GM19397 (cell line): ENCODE results near the gene RSPO4.

Experiments
- ATAC-seq: cut with Tn5 transposase; IDR thresholded peaks from one replicate; pipeline ENCODE4 v1.9.1; 2021; ENCODE audit warnings: mild to moderate bottlenecking, moderate library complexity; ENCODE audit not compliant: unreplicated experiment

The RSPO4 gene

GRCh38 chr20:971346-971745 is 30.8 kb downstream of the RSPO4 start:
- no peak for ATAC-seq

GRCh38 chr20:969868-970267 is 32.2 kb downstream of the RSPO4 start:
- ATAC-seq, result no peak

DNA sequence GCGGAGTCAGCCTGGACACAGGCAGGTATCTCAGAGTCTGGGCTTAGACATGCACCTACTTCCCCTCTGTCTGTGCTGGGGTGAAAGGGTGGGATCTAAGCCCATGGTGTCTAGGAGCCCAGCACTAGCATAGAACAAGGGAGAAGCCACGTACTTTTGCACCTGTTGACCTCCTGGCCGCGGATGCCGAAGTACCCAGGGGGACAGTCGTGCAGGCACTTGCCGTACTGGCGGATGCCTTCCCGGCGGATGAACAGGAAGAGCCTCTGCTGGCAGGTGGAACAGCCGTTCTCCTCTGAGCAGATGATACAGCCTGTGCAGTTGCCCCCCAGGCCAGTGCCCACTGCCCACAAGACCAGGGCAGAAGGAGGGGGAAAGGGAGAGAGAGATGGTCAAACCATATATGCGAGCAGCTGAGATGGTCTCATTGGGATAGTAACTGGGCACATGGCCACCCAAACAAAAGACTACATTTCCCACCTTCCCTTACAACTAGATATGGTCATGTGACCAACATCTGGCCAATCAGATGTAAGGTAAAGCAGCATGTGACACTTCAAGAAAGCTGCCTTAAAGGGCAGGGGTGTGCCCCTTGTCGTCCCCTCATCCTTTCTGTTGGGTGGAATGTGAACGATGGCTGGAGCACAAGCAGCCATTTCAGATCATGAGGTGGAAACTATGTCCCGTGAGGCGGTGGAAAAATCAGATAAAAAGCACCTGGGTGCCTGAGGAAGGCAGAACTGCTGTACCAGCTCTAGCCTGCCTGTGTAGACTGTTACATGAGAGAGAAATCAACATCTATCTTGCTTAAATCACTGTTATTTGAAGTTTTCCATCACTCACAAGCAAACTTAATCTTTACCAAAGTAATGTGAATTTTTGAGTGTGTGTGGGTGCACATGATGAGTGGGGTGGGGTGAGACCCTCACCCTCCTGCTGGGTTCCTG is 34.0 kb downstream of the RSPO4 start:
- no peak for ATAC-seq

DNA sequence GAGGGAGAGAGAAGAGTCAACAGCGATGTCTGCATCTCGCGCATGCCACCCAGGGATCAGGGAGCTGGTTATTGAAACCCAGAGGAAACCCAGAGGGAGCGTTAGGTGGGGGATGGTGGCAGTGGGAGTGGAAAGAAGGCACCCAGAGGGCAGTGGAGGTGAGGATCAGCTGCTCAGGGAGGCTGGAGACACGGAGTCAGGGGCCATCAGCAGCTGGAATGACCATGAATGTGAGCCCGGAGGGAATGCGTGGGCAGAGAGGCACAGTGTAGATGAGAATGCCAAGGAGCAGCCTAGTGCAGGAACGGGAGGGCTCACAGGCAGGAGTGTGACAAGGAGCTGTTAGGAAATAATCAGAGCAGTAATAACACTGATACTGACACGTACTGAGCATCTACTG is 36.2 kb downstream of the RSPO4 start:
- no peak for ATAC-seq

- no peak for ATAC-seq
Observed at GRCh38 chr20:963795-964194, 38.3 kb downstream of the RSPO4 start.

- no peak for ATAC-seq
Observed at GRCh38 chr20:962683-963082, 39.4 kb downstream of the RSPO4 start.

DNA sequence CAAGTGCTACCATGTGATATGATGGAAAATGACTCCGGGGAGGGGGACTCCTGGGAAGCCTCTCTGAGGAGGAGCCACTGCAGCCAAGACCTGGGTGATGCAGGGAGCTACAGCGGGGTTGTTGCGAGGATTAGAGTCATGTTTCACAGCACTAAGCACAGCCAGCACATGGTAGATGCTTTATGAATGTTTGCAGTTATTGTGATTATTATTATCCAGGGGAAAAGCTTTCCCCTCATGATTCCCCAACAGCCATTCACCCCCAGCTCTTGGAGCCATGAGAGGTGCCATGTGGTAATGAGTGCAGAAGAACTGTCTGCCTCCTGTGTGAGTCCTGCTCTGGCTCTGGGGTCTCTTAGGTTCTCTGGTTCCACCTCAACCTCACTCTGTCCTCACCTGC is 39.9 kb downstream of the RSPO4 start:
- ATAC-seq, result no peak

GRCh38 chr20:961768-962167 is 40.3 kb downstream of the RSPO4 start:
- ATAC-seq, result no peak

- no peak for ATAC-seq
Observed at GRCh38 chr20:959996-960615, 42.0 kb downstream of the RSPO4 start.

- no peak for ATAC-seq
Observed at GRCh38 chr20:958936-959815, 42.9 kb downstream of the RSPO4 start.

- no peak for ATAC-seq
Observed at GRCh38 chr20:957544-957943, 44.6 kb downstream of the RSPO4 start.

- ATAC-seq, result peak; percentile 66
Observed at GRCh38 chr20:956330-956951, 45.7 kb downstream of the RSPO4 start.

- ATAC-seq, result no peak
Observed at GRCh38 chr20:955656-956055, 46.5 kb downstream of the RSPO4 start.

DNA sequence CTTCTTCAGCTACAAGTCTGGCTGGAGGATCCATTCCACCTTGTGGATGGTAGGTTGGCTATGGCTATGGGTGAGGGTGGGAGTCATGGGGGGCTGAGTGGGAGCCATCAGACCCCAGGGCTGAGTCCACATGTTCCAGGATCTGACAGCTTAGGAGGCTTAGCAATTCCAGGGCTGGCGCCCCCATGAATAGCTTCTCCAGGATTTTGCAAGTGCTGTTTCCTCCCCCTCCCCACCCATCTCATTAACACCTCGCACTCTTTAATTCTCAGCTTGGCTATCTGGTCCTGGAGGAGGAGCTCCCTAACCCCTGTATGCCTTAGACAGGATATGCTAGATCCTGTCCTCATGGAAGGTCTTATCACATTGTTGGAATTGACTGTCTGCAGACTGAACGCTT is 47.0 kb downstream of the RSPO4 start:
- no peak for ATAC-seq

DNA sequence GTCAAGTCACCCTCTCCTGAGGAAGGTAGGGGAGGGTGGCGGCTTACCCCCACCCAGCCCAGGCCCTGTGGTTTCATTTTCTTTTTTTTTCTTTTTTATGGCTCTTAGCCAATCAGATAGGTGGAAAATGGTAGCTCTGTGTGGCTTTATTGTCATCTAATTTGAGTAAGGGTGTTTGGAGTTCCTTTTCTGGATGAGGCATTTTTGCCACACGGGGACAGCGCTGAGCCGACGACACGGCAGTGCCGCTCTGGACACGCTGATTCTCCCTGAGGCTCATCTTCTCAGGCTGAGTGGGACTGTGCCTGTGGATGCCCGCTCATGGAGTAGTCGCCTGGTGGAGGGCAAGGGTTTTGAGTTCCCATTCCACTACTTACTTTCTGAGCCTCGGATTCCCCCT is 48.4 kb downstream of the RSPO4 start:
- no peak for ATAC-seq

GRCh38 chr20:952196-952795 is 49.8 kb downstream of the RSPO4 start:
- ATAC-seq, result no peak

- no peak for ATAC-seq
Observed at GRCh38 chr20:951384-952169, 50.5 kb downstream of the RSPO4 start.

DNA sequence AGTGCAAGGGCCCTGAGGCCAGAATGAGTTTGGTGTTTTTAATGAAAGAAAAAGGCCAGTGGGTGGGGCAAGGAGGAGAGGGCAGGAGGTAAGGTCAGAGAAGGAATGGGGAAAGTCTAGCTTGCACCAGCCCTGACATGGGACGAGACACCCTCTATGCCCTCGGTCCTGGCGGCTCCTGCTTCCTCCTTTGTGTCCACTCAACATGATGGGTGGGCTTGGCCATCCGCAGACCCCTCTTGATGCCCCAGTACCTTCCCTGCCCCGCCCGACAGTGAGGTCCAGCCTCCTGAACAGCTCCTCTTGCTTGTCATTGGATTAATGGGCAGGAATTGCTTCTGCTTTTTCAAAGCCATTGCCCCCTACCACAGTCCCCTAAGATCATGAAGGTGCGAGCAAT is 52.4 kb downstream of the RSPO4 start:
- no peak for ATAC-seq

DNA sequence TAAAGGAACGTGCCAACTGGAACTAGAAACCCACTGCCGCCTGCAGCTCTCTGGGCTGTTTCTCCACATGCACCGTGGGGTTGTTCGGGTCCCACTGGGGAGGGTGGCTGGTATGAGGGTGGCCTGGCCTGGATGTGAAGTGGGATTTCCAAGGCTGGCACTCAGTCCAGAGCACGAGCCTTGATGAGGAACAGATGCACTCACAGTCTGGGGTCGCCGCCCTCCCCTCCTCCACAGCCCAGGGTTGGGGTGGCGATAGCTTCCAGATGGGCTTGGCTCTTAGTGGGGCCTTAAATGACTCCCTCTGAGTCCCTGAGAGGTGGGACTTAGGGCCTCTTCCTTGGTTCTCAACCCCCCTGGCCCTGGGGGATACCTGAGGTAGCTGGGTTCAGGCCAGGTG is 55.3 kb downstream of the RSPO4 start:
- ATAC-seq, result no peak

- no peak for ATAC-seq
Observed at GRCh38 chr20:945841-946240, 56.3 kb downstream of the RSPO4 start.
